Activated CD4-positive, alpha-beta T cell treated with anti-CD3 and anti-CD28 coated beads for 4 hours (primary cell): ENCODE data around the gene SLC15A1.

Experiments
- DNase-seq, 2 donors: peaks; one replicate each; pipeline ENCODE4 v3.0.0-alpha.2; 2020

The SLC15A1 gene

GRCh38 chr13:98749501-98749900 lies 3.0 kb downstream of the SLC15A1 start:
- DNase-seq, result no peak

GRCh38 chr13:98746968-98747367 lies 5.5 kb downstream of the SLC15A1 start:
- DNase-seq, result no peak

- DNase-seq, result no peak
These were observed 9.1 kb downstream of the SLC15A1 start for GRCh38 chr13:98743377-98743776.

- no peak for DNase-seq
These were observed 9.5 kb downstream of the SLC15A1 start for GRCh38 chr13:98742961-98743360.

GRCh38 chr13:98741741-98742435 lies 10.6 kb downstream of the SLC15A1 start:
- no peak for DNase-seq

GRCh38 chr13:98740131-98740530 lies 12.3 kb downstream of the SLC15A1 start:
- DNase-seq, result no peak

- no peak for DNase-seq
These were observed 13.5 kb downstream of the SLC15A1 start for GRCh38 chr13:98738993-98739392.

GRCh38 chr13:98738213-98738612 lies 14.3 kb downstream of the SLC15A1 start:
- DNase-seq, result no peak

GRCh38 chr13:98731925-98732324 lies 20.5 kb downstream of the SLC15A1 start:
- DNase-seq, result no peak

- no peak for DNase-seq
These were observed 21.4 kb downstream of the SLC15A1 start for GRCh38 chr13:98731038-98731437.

- no peak for DNase-seq
These were observed 22.0 kb downstream of the SLC15A1 start for GRCh38 chr13:98730441-98730840.

- no peak for DNase-seq
These were observed 22.8 kb downstream of the SLC15A1 start for GRCh38 chr13:98729658-98730057.

- DNase-seq, result no peak
These were observed 29.5 kb downstream of the SLC15A1 start for GRCh38 chr13:98722958-98723357.

- no peak for DNase-seq
These were observed 30.5 kb downstream of the SLC15A1 start for GRCh38 chr13:98721825-98722510.

GRCh38 chr13:98719527-98720250 lies 32.8 kb downstream of the SLC15A1 start:
- no peak for DNase-seq

- DNase-seq, result no peak
These were observed 34.6 kb downstream of the SLC15A1 start for GRCh38 chr13:98717891-98718290.

GRCh38 chr13:98717256-98717655 lies 35.2 kb downstream of the SLC15A1 start:
- no peak for DNase-seq

GRCh38 chr13:98710521-98710920 lies 42.0 kb downstream of the SLC15A1 start:
- DNase-seq, result no peak

- no peak for DNase-seq
These were observed 45.0 kb downstream of the SLC15A1 start for GRCh38 chr13:98707281-98707999.

- DNase-seq, result no peak
These were observed 45.9 kb downstream of the SLC15A1 start for GRCh38 chr13:98706446-98707110.

GRCh38 chr13:98697791-98698190 lies 54.7 kb downstream of the SLC15A1 start:
- no peak for DNase-seq

GRCh38 chr13:98693756-98694155 lies 58.7 kb downstream of the SLC15A1 start:
- DNase-seq, result no peak

- DNase-seq, result no peak
These were observed 61.1 kb downstream of the SLC15A1 start for GRCh38 chr13:98691360-98691759.
